Mesenchymal stem cell (in vitro differentiated cells and primary cell): Measurements from ENCODE around the gene NR2F6.

Source experiments
- DNase-seq: peaks from one replicate; pipeline ENCODE4 v3.0.0-alpha.2; 2013
- H2AFZ ChIP-seq: one replicate; pipeline ENCODE4 v1.6.1; 2013; ENCODE audit warnings: low read depth, mild to moderate bottlenecking, control low read depth, inconsistent platforms, low read length, moderate library complexity
- H2AK5ac ChIP-seq: 2 replicates; pipeline ENCODE4 v1.6.1; 2013; ENCODE audit warnings: low read length, moderate library complexity, mild to moderate bottlenecking, inconsistent platforms; ENCODE audit not compliant: severe bottlenecking
- H2BK120ac ChIP-seq: one replicate; pipeline ENCODE4 v1.6.1; 2013; ENCODE audit warnings: low read depth, mild to moderate bottlenecking, inconsistent platforms, low read length, moderate library complexity
- H2BK12ac ChIP-seq, 2 experiments: one replicate each; pipeline ENCODE4 v1.6.1; 2013; ENCODE audit warnings: inconsistent platforms in 2 of 2, low read length in 2 of 2, mild to moderate bottlenecking in 2 of 2, moderate library complexity in 2 of 2, control low read depth in 1 of 2
- H2BK15ac ChIP-seq: one replicate; pipeline ENCODE4 v1.6.1; 2013; ENCODE audit warnings: mild to moderate bottlenecking, low read depth, inconsistent platforms; ENCODE audit not compliant: poor library complexity, severe bottlenecking
- H2BK5ac ChIP-seq: 2 replicates; pipeline ENCODE4 v1.6.1; 2013; ENCODE audit warnings: low read depth, mild to moderate bottlenecking, low read length, control low read depth, inconsistent platforms; ENCODE audit not compliant: poor library complexity, severe bottlenecking
- H3K14ac ChIP-seq, 2 experiments: one replicate each; pipeline ENCODE4 v1.6.1; 2013; ENCODE audit warnings: inconsistent platforms in 2 of 2, low read length in 2 of 2, control low read depth in 1 of 2, mild to moderate bottlenecking in 1 of 2, moderate library complexity in 1 of 2
- H3K18ac ChIP-seq, 2 experiments: one replicate each; pipeline ENCODE4 v1.6.1; 2013; ENCODE audit warnings: inconsistent platforms in 2 of 2, low read length in 2 of 2, control low read depth in 1 of 2, low read depth in 1 of 2, mild to moderate bottlenecking in 1 of 2
- H3K23ac ChIP-seq, 2 experiments: one replicate each; pipeline ENCODE4 v1.6.1; 2013; ENCODE audit warnings: inconsistent platforms in 2 of 2, low read length in 2 of 2, mild to moderate bottlenecking in 2 of 2, moderate library complexity in 2 of 2, control low read depth in 1 of 2
- H3K27ac ChIP-seq: 2 replicates; pipeline ENCODE4 v1.5.1; 2013; ENCODE audit warnings: mild to moderate bottlenecking, moderate library complexity, low read length, control low read depth, inconsistent platforms; ENCODE audit not compliant: poor library complexity, severe bottlenecking
- H3K27me3 ChIP-seq, 2 experiments: 2 replicates each; pipeline versions ENCODE4 v1.6.1 to v1.7.0; 2013; ENCODE audit warnings: low read length in 2 of 2, mild to moderate bottlenecking in 2 of 2, moderate library complexity in 2 of 2, control low read depth in 1 of 2, inconsistent platforms in 1 of 2; ENCODE audit not compliant: control insufficient read depth in 1 of 2, insufficient read depth in 1 of 2
- H3K36me3 ChIP-seq, 2 experiments: 2 replicates each; pipeline versions ENCODE4 v1.6.1 to v1.7.0; 2013; ENCODE audit warnings: low read length in 2 of 2, control low read depth in 1 of 2, inconsistent platforms in 1 of 2, low read depth in 1 of 2, mild to moderate bottlenecking in 1 of 2; ENCODE audit not compliant: insufficient read depth in 2 of 2, control insufficient read depth in 1 of 2
- H3K4ac ChIP-seq, 2 experiments: one replicate each; pipeline ENCODE4 v1.6.1; 2013; ENCODE audit warnings: inconsistent platforms in 2 of 2, low read length in 2 of 2, mild to moderate bottlenecking in 2 of 2, moderate library complexity in 2 of 2, control low read depth in 1 of 2, low read depth in 1 of 2
- H3K4me1 ChIP-seq: 2 replicates; pipeline ENCODE4 v1.6.1; 2013; ENCODE audit warnings: low read depth, low read length, control low read depth; ENCODE audit not compliant: control insufficient read depth, insufficient read depth
- H3K4me2 ChIP-seq: 2 replicates; pipeline ENCODE4 v1.6.1; 2013; ENCODE audit warnings: low read length, mild to moderate bottlenecking, inconsistent platforms; ENCODE audit not compliant: poor library complexity, severe bottlenecking
- H3K4me3 ChIP-seq, 2 experiments: 2 replicates each; pipeline versions ENCODE4 v1.5.1 to v1.7.0; 2013; ENCODE audit warnings: low read length in 2 of 2, mild to moderate bottlenecking in 2 of 2, control low read depth in 1 of 2, low read depth in 1 of 2; ENCODE audit not compliant: insufficient read depth in 1 of 2
- H3K79me1 ChIP-seq: replicated peaks from 2 replicates; pipeline ENCODE4 v1.6.1; 2013; ENCODE audit warnings: mild to moderate bottlenecking, control low read depth, low read length, inconsistent platforms; ENCODE audit not compliant: poor library complexity, severe bottlenecking
- H3K9ac ChIP-seq: 2 replicates; pipeline ENCODE4 v1.7.0; 2013; ENCODE audit warnings: mild to moderate bottlenecking, low read length, moderate library complexity
- H3K9me3 ChIP-seq: 2 replicates; pipeline ENCODE4 v1.7.0; 2013; ENCODE audit warnings: mild to moderate bottlenecking, low read length; ENCODE audit not compliant: control insufficient read depth
- H4K8ac ChIP-seq: one replicate; pipeline ENCODE4 v1.6.1; 2013; ENCODE audit warnings: inconsistent platforms, mild to moderate bottlenecking, low read length, moderate library complexity
- H4K91ac ChIP-seq: one replicate; pipeline ENCODE4 v1.6.1; 2013; ENCODE audit warnings: mild to moderate bottlenecking, low read length, inconsistent platforms
- WGBS: methylation state at CpG from one replicate; pipeline ENCODE4 v1.1.7; 2013; ENCODE audit warnings: mixed read lengths; 5-methylcytosine and 5-hydroxymethylcytosine counted together

The NR2F6 gene

GRCh38 chr19:17292301-17293074 is 46.8 kb upstream of the NR2F6 start:
- Histone ChIP-seq H3K4me3 (peak overlapping the region; percentile 54 to 75), H4K91ac (peak overlapping the region; percentile 90), H3K14ac (peak overlapping the region in 1 of 2 experiments; percentile 68), H3K23ac (no peak overlapping the region), H3K9ac (peak overlapping the region; percentile 64), H3K4ac (peak overlapping the region; percentile 79 to 98), H3K27ac (peak overlapping the region; percentile 89), H2BK15ac (peak overlapping the region; percentile 73), H4K8ac (peak overlapping the region; percentile 79), H3K4me2 (peak overlapping the region; percentile 79), H2AFZ (peak overlapping the region; percentile 75), H3K36me3 (peaks cover 0 to 21% of the 10 kb centered on the region in 2 experiments), H3K9me3 (no peaks in the 10 kb centered on the region), H2AK5ac (no peak overlapping the region), H3K4me1 (peaks cover 18% of the 10 kb centered on the region), H3K27me3 (no peaks in the 10 kb centered on the region), H3K18ac (peak overlapping the region; percentile 86 to 92), H2BK5ac (peak overlapping the region; percentile 82), H2BK120ac (peak overlapping the region; percentile 86), H2BK12ac (peak overlapping the region in 1 of 2 experiments; percentile 65), H3K79me1 (peaks cover 12% of the 10 kb centered on the region)
- peak; percentile 94 for DNase-seq
- WGBS, result 3% methylated on average over 42 of the region's 46 CpGs

- H3K27ac ChIP-seq, result no peak overlapping the region
- H3K14ac ChIP-seq, result no peak overlapping the region
- H2AFZ ChIP-seq, result peak overlapping the region; percentile 47
- H2AK5ac ChIP-seq, result no peak overlapping the region
- H2BK12ac ChIP-seq, result no peak overlapping the region
- peaks cover 0 to 7% of the 10 kb centered on the region in 2 experiments for H3K36me3 ChIP-seq
- peak; percentile 88 for DNase-seq
- peaks cover 15% of the 10 kb centered on the region for H3K4me1 ChIP-seq
- no peak overlapping the region for H2BK120ac ChIP-seq
- H3K27me3 ChIP-seq, result no peaks in the 10 kb centered on the region
- H2BK5ac ChIP-seq, result no peak overlapping the region
- peaks cover 9% of the 10 kb centered on the region for H3K79me1 ChIP-seq
- no peak overlapping the region for H2BK15ac ChIP-seq
- 18% methylated on average over 22 of the region's 22 CpGs for WGBS
- no peak overlapping the region for H3K4me3 ChIP-seq
- H3K4me2 ChIP-seq, result peak overlapping the region; percentile 34
- no peak overlapping the region for H3K23ac ChIP-seq
- no peaks in the 10 kb centered on the region for H3K9me3 ChIP-seq
- no peak overlapping the region for H3K18ac ChIP-seq
- no peak overlapping the region for H3K9ac ChIP-seq
- no peak overlapping the region for H3K4ac ChIP-seq
- H4K8ac ChIP-seq, result peak overlapping the region; percentile 50
- H4K91ac ChIP-seq, result no peak overlapping the region
These were observed 43.8 kb upstream of the NR2F6 start for GRCh38 chr19:17289489-17289888.

- Histone ChIP-seq H3K9me3 (no peaks in the 10 kb centered on the region), H2BK12ac (no peak overlapping the region), H2AK5ac (no peak overlapping the region), H3K27me3 (peaks cover 0 to 4% of the 10 kb centered on the region in 2 experiments), H3K79me1 (no peaks in the 10 kb centered on the region), H3K14ac (no peak overlapping the region), H4K91ac (no peak overlapping the region), H3K4me3 (no peak overlapping the region), H2AFZ (no peak overlapping the region), H4K8ac (no peak overlapping the region), H3K9ac (no peak overlapping the region), H3K4ac (no peak overlapping the region), H3K27ac (no peak overlapping the region), H3K36me3 (peaks cover 0 to 10% of the 10 kb centered on the region in 2 experiments), H3K4me2 (no peak overlapping the region), H3K23ac (no peak overlapping the region), H2BK120ac (no peak overlapping the region), H2BK5ac (no peak overlapping the region), H2BK15ac (no peak overlapping the region), H3K18ac (no peak overlapping the region), H3K4me1 (peaks cover 10% of the 10 kb centered on the region)
- 93% methylated on average over 9 of the region's 9 CpGs for WGBS
- DNase-seq, result no peak
These were observed 41.0 kb upstream of the NR2F6 start for GRCh38 chr19:17286752-17287151.

- no peak overlapping the region for H2BK120ac ChIP-seq
- peak overlapping the region; percentile 73 for H4K91ac ChIP-seq
- no peaks in the 10 kb centered on the region for H3K9me3 ChIP-seq
- H2BK12ac ChIP-seq, result no peak overlapping the region
- no peak overlapping the region for H2BK5ac ChIP-seq
- WGBS, result 95% methylated on average over 11 of the region's 11 CpGs
- H3K27ac ChIP-seq, result no peak overlapping the region
- H3K4me1 ChIP-seq, result peaks cover 9% of the 10 kb centered on the region
- H3K23ac ChIP-seq, result no peak overlapping the region
- H3K79me1 ChIP-seq, result no peaks in the 10 kb centered on the region
- H3K36me3 ChIP-seq, result peaks cover 0 to 14% of the 10 kb centered on the region in 2 experiments
- H2AK5ac ChIP-seq, result no peak overlapping the region
- H2AFZ ChIP-seq, result no peak overlapping the region
- H3K4ac ChIP-seq, result no peak overlapping the region
- H3K4me3 ChIP-seq, result no peak overlapping the region
- H3K14ac ChIP-seq, result no peak overlapping the region
- no peak overlapping the region for H3K9ac ChIP-seq
- H3K27me3 ChIP-seq, result peaks cover 0 to 4% of the 10 kb centered on the region in 2 experiments
- no peak overlapping the region for H3K18ac ChIP-seq
- H4K8ac ChIP-seq, result peak overlapping the region; percentile 36
- DNase-seq, result no peak
- H3K4me2 ChIP-seq, result no peak overlapping the region
- no peak overlapping the region for H2BK15ac ChIP-seq
These were observed 40.5 kb upstream of the NR2F6 start for GRCh38 chr19:17286263-17286662.
